GM18508 (cell line): ENCODE results near the gene TLNRD1.
"Not testable (repeated sequence)": the region's sequence is repeated elsewhere in the genome, so short reads cannot be mapped to it uniquely, and the experiment has no call there.

ENCODE experiments used
- ATAC-seq: cut with Tn5 transposase; IDR thresholded peaks from one replicate; pipeline ENCODE4 v1.9.1; 2021; ENCODE audit warnings: moderate number of reproducible peaks; ENCODE audit not compliant: insufficient read depth, unreplicated experiment

Gene TLNRD1

DNA sequence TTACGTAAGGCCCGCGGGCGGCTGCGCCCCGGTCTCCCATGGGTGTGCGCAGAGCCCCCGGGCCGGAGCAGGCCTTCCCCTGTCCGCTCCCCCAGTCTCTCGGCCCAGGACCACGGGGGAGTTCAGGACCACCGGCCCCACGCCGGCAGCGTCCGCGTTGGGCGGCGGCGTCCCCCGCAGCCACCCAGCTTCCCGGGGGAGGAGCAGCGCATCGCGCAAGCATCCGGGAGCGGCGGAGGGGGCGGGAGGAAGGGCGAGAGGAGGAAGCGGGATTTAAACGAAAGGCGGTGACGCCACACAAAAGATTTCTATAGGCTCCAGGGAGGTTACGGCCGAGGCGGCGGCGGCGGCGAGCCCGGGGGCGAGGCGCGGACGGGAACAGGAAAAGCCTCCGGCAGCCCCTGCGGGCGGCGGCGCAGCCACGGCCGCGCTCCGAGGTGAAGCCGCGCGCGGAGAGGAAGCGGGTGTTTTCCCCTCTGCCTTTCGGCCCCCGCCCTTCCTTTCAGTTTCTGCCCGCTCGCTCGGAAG is at the start of gene TLNRD1:
Gene TLNRD1 (plus strand): TSS at position 300 of the 528 bp plus-strand sequence. CDS start 1,349 bp downstream, outside the sequence.
- ATAC-seq = peak; percentile 35

DNA sequence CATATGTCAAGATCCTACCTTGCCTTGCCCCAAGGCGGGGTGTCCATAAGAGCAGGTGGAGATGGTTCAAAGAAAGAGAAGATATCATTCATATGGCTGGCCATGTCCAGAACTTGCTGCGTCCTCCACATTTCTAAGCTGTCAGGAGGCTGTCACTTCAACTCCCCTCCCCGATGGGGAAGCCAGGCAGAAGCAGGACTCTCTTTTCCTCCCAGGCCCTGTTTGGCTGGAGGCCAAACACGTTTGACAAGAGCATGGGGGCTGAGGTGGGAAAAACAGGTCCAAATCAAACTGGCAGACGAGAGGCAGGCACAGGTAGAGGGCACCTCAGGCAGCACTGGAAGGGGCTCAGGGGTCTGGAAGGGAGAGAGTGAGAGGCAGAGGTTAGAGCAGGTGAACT is 48.8 kb upstream of the TLNRD1 start:
- ATAC-seq = no peak

DNA sequence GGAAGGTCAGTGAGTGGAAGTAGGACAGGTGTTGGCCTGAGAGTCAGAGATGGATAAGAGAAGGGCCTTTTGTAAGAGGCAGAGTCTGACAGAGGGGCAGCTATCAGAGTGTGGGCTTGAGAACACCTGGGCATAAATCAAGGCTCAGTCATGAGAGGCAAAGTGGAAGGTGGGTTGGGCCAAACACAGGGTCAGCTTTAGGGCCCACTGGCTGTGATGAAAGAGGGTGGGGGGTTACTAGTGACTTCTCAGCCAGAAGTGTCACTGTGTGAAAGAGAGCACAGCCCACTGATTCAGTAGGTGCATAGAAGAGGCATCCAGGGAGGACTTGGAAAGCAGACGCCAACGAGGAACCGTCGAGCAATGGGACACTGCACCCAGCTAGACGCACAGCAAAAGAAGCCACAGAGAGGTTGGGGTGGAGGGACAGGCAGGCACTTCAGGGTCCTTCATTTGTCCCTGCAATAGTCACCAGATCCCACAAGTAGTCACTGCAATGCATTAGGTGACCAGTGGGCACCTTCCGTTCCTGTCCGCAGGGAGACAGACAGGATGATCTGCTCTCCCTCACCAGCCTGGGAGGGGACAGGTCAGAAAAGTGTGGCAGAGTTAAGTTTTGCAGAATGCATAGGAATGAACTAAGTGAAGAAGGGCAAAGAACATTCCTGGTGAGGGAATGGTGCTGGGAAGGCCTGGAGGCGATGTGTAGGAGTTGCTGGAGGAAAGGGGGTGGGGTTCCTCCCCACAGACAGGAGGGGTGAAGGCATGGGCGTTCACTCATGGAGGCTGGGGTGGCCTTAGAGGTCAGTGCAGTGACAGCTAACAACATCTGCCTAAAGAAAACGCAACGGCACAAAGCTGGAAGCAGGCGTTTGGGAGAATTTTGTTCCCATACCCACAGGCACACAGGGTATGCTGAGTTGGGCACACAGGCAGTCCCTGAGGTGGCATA is 47.4 kb upstream of the TLNRD1 start:
- ATAC-seq = no peak

DNA sequence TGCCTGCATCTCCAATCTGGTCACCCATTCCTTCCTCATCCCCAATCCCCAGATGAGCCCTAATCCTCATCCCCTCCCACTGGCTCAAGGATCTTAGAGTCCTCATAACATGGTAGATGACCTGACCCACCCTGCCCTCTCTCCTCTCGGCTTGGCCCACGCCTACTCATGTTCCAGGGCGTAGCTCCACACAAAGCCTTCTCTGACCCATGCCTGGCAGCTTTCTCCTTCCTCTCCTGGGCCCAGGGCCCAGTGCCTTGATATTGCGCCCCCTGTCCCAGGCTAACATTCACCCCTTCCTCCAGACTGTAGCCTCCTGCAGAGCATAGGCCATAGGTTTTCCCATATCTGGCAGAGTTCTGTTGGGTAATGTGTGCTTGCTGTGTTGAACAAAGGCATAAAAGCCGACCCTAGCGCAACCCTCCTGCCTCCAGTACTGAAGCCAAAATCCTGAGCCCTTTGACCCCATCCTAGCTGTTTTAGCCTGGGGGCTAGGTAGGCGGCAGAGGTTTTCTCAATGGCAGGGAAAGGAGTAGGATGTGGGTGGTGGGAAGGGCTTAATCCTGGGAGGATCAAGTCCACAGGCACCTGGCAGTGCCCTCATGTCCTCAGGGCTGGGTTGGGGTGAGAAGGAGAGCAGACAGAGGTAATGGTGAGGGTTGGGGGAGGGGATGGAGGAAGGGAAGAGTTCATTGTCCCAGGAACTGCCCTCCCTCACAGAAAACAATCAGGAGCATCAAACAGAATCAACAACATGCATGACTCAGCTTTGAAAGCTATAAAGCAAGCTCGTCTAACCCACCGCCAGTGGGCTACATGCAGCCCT is 46.6 kb upstream of the TLNRD1 start:
- no peak for ATAC-seq

DNA sequence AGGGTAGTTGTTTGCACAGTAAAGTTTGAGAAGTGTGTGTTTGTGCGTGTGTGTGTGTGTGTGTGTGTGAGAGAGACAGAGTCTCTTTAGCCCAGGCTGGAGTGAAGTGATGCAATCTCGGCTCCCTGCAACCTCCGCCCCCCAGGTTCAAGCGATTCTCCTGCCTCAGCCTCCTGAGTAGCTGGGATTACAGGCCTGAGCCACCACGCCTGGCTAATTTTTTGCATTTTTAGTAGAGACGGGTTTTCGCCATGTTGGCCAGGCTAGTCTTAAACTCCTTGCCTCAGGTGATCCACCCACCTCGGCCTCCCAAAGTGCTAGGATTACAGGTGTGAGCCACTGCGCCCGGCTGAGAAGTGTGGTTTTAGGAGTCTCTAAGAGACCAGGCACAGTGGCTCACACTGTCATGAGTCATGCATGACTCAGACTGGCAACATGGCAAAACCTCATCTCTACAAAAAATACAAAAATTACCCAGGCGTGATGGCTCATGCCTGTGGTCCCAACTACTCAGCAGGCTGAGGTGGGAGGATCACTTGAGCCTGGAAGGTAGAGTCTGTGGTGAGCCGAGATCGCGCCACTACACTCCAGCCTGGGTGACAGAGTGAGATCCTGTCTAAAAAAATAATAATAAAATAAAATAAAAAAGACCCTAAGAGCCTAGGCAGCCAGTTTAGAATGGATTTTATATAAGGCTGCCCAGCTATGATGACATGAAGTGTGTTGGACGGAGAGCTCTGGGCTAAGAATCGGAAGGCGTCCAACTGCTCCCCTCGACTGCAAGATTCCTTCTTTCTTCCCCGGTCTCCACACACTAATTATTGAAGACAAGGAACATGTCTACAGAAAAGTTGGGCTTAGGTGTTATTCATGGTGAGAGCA is 44.9 kb upstream of the TLNRD1 start:
- not testable (repeated sequence) for ATAC-seq

DNA sequence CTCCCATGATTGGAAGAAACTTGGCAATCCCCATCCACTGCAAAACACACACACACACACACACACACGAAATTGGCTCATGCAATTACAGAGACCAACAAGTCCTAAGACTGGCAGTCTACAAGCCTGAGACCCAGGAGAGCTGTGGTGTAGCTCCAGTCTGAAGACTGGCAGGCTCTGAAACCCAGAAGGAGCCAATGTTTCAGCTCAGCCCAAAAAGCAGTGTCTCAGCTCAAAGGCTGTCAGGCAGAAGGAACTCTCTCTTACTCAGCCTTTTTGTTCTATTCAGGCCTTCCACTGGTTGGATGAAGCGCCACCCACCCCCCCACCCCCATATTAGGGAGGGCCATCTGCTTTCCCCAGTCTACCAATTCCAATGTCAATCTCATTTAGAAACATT is 43.2 kb upstream of the TLNRD1 start:
- no peak for ATAC-seq

DNA sequence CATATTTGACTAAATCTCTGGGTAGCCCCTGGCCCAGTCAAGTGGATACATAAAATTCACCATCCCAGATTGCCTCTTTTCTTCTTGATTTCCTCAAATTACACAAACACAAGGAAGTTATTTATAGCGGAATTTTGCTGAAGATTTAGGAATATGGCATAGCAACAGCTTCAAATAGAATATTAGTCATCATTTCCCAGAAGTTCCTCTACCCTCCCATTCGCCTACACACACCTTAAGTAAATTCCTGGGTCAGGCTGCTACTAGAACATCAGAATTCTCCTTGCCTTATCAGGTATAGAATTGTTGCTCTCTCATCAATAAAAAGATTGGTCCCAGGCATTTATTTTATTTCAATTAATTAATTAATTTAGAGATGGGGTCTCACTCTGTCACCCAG is 42.7 kb upstream of the TLNRD1 start:
- no peak for ATAC-seq

DNA sequence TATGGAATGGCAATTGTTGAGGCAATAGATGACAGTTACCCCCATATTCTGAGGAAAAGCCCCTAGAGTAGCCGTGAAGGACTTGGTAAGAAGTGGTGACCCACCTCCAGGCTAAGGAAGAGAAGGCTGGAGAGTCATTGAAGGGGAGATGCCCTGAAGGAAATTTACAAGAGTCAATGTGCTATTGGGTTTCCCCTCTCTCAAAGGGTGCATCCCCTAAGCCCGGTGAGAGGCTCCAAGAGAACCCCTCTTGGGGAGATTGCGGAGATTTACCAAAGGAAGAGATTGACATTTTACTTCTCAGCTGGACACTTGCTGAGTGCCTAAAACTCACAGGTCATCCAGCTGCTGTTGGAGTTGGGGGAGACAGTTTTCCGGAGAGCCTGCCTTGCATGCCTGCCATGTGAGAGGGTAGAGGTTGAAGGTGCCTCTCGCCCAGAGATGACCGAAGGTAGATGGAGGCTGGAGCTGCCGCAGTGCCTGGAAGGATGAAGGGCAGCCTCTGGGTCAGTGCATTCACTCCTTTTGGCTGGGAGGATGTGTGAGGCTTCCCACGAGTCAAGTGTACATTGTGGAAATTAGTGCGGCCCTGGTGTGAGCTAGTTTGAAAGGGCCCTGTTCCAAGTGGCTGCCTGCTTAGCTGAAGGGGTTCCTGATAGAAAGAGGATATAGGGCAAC is 41.8 kb upstream of the TLNRD1 start:
- ATAC-seq = no peak

DNA sequence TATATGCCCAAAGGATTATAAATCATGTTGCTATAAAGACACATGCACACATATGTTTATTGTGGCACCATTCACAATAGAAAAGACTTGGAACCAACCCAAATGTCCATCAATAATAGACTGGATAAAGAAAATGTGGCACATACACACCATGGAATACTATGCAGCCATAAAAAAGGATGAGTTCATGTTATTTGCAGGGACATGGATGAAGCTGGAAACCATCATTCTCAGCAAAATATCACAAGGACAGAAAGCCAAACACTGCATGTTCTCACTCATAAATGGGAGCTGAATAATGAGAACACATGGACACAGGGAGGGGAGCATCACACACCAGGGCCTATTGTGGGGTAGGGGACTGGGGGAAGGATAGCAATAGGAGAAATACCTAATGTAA is 35.3 kb upstream of the TLNRD1 start:
- not testable (repeated sequence) for ATAC-seq

DNA sequence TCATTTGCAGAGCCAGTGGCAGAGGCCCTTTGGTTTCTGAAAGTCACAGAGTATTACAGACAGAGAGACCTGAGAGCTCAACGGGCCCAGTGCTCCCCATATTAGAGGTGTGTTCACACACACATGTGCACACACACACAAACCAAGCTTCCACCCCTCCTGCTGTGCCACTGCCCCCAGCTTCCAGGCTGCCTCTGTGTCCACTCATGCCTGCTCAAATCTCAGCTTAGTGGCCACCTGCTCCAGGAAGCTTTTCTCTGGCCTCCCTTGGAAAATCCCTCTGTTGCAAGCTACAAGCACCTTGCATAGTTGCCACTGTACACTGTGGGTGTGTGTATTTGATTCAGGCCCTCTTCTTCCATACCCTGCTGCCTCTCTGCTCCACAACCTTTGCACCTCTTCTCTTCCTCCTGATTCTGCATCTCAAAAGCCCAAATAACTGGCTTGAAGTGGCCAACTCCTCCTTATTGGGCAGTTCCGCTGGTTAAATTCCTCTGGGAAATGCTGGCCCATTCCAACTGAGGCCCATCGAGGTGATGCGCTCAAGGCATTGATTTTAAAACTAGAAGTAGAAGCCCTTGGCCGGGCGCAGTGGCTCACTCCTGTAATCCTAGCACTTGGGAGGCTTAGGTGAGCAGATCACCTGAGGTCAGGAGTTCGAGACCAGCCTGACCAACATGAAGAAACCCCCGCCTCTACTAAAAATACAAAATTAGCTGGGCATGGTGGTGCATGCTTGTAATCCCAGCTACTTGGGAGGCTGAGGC is 34.1 kb upstream of the TLNRD1 start:
- no peak for ATAC-seq

DNA sequence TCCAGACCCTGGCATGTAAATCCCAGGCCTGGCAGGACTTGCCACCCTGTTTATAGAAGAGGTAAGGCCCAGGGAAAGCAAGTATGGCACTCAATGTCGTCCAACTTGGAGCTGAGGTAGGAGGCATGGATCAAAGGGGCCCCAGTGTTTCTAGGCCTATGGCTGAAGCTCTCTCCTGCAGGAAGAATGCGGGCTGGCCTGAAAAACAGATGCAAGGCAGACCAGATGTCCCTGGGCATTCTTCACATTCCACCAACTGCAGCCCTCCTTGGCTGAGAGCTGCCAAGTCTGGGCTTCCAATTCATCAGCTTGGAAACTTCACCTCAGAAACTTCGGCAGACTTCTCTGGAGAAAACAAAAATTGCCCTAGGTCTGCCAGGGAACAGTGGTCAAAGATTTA is 33.3 kb upstream of the TLNRD1 start:
- no peak for ATAC-seq

DNA sequence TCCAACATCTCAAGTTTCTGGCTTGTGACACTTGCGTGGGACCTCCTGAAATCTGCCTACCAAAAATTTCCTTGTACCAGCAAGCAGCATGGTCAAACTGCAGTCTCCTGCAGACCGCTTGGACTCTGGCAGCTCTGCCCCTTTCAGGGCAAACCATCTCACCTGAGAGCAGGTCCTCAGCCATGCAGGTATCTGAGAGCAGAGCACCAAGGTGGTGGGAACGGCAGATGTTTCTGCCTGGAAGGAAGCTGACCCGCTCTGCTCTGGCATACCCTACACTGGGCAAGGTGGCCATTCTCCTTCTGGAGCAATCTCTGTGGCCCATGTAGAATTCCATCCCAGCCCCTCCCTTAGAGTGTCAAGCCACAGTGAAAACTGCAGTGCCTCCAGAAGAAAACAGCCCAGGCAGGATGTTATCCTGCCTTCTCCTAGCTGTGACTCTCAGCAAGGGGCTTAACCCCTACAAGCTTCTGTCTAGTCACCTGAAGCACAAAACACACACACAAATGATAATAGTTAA is 32.7 kb upstream of the TLNRD1 start:
- ATAC-seq = no peak

DNA sequence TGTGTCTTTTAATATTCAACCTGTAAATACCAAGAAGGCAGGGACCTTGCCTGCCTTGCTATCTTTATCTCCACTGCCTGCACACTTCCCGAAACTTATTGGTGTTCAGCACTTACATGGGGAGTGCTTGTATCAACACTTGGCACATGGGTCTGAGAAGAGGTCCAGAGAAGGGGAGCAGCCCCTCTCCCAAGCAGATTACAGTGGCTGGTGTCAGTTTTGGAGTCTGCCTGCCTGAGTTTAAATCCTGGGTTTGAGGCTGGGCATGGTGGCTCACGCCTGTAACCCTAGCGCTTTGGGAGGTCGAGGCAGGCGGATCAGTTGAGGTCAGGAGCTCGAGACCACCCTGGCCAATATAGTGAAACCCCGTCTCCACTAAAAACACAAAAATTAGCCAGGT is 31.4 kb upstream of the TLNRD1 start:
- ATAC-seq = no peak

DNA sequence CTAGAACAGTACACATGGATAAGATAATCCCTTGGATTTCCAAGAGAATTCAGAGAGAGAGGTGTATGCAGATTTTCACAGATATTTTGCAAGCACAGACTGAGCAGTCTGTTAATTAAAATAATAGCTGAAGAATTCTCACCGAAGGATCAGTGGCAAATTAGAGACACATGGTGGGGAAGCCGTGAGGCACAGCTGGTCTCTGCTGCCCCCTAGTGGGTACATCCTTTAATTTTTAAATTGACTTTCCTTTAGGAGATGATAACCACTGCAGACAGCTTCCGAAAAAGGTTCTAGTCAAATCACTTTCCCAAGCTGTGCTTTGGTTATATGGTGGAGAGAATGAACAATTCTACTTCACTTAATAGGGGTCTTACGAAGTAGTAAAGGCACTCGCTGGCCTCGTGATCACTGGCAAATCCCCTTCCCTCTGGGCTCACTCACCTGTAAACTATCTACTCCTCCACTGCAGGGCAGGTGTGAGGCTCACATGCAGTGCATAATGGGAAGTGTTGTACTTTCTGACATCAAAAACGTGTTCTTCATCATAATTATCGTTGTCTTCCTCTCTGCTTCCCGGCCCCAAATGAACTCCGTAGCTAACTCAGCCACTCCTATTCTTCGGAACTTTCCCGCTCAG is 30.6 kb upstream of the TLNRD1 start:
- no peak for ATAC-seq

DNA sequence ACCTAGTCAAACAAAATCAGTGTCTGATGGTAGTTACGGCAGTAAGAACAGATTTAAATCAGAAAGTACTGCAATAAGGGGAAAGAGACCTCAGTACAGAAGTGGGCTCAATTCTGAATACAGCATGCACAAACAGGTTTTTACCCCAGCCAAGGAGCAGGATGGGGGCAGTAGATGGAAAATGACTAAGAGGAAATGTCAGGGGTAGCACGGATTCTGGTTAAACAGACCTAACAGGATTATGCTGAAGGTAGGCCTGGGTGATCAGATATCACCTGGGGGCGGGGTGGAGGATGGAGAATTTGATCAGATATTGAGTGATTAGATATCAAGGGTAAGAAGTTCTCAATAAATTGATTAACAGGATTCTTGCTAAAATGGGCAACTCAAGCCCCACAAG is 30.1 kb upstream of the TLNRD1 start:
- no peak for ATAC-seq

DNA sequence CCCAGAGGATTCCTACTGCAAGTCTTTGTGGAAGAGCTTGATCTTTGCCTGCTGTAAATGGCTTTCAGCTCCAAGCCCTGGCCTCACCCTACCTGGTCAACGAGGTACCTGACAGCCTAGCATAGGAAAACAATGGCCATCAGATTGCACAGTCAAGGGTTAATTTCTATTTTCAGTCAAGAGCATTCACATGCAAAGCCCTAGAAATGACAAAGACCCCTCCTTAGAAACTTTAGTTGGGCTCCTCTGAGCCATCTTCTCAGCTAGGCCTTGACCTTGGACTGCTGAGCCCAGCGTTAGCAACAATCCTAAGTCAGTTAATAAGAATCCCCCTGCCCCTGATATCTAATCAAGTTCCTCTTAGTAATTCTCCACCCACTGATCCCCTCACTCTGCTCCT is 29.6 kb upstream of the TLNRD1 start:
- ATAC-seq = no peak

DNA sequence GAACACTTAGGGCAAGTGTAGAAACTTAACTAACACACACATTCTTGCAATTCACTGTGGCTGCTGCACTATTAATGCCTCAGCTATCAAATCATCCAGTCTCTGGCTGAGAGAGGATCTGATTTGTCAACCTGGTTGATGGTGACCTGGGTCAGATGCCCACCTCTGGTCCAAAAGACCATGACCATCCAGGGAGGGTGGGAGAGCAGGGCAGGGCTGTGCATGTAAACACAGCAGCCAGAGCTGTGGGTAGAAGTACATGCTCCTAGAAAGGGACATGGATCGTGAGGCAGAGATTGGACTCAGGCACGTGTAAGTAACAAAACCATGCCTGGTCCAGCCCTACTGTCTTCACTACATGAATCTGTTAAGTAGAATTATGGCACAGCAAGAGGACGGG is 28.4 kb upstream of the TLNRD1 start:
- no peak for ATAC-seq

DNA sequence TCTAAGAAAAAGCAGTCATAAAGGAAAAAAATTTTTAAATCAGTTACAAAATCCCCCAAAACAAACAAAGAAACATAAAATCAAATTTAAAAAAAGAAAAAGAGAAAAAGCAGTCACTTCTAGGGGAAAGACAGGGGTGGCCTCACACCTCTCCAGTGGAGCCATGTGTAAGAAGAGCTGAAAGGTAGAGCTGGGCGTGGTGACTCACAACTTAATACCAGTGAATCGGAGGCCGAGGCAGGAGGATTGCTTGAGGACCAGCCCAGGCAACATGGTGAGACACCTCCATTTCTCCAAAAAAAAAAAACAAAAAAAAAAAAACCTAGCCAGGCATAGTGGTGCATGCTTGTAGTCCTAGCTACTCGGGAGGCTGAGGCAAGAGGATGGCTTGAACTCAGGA is 25.8 kb upstream of the TLNRD1 start:
- ATAC-seq = no peak
